Nephron (organoid): ENCODE results near the gene CRYL1.
A peak's percentile ranks its signal among the peaks of the same experiment; 100 is the strongest.

ENCODE experiments used
- H3K27ac Mint-ChIP-seq, 3 experiments: 2 replicates each; pipeline ENCODE4 v1.8.0; 2020; ENCODE audit warnings: mixed read lengths in 3 of 3, mild to moderate bottlenecking in 2 of 3, moderate library complexity in 1 of 3
- H3K27me3 Mint-ChIP-seq: 2 replicates; pipeline ENCODE4 v1.8.0; 2021; ENCODE audit warnings: low read depth, mild to moderate bottlenecking, moderate library complexity, mixed read lengths
- H3K36me3 Mint-ChIP-seq: 2 replicates; pipeline ENCODE4 v1.8.0; 2020; ENCODE audit warnings: low read depth, mixed read lengths
- H3K4me1 Mint-ChIP-seq: 2 replicates; pipeline ENCODE4 v1.8.0; 2020; ENCODE audit warnings: mixed read lengths
- H3K4me3 Mint-ChIP-seq, 3 experiments: 2 replicates each; pipeline ENCODE4 v1.8.0; 2020; ENCODE audit warnings: mild to moderate bottlenecking in 3 of 3, mixed read lengths in 3 of 3, moderate library complexity in 2 of 3
- H3K9me3 Mint-ChIP-seq: 2 replicates; pipeline ENCODE4 v1.8.0; 2020; ENCODE audit warnings: mixed read lengths
- TF ChIP-seq, protein P1 (sequence below), 3 experiments: fragments of 200-600 bp; sonication (generic); IDR thresholded peaks; one replicate each; pipeline ENCODE4 v1.5.0; 2021; ENCODE audit warnings: antibody characterized with exemption in 3 of 3; ENCODE audit not compliant: unreplicated experiment in 3 of 3

CRYL1 gene

DNA sequence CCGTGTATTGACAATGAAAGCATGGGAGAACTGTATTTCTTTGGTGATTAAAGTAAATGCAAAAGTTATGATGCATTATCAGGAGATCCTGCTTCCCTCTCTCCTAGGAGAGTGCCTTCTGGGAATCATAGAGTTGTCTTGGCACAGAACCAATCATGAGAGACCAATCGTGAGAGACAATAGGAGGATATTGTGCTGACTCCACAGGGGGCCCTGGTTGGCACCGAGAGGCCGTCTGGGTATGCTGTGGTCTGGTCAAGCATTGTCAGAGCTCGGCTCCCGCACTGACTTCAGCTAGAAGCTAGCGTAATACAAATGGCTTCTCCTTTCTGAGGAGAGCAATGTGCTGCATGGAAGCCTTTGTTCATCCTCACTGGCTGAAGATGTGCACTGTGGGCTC lies 162.1 kb downstream of the CRYL1 start:
- no peak overlapping the region for H3K4me3 Mint-ChIP-seq
- peak overlapping the region in 1 of 3 experiments; percentile 1 for H3K27ac Mint-ChIP-seq
- H3K4me1 Mint-ChIP-seq: peaks cover 21% of the 10 kb centered on the region
- TF ChIP-seq, protein P1, sequence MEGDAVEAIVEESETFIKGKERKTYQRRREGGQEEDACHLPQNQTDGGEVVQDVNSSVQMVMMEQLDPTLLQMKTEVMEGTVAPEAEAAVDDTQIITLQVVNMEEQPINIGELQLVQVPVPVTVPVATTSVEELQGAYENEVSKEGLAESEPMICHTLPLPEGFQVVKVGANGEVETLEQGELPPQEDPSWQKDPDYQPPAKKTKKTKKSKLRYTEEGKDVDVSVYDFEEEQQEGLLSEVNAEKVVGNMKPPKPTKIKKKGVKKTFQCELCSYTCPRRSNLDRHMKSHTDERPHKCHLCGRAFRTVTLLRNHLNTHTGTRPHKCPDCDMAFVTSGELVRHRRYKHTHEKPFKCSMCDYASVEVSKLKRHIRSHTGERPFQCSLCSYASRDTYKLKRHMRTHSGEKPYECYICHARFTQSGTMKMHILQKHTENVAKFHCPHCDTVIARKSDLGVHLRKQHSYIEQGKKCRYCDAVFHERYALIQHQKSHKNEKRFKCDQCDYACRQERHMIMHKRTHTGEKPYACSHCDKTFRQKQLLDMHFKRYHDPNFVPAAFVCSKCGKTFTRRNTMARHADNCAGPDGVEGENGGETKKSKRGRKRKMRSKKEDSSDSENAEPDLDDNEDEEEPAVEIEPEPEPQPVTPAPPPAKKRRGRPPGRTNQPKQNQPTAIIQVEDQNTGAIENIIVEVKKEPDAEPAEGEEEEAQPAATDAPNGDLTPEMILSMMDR (IDR thresholded peaks at IDR 0.05; ENCODE audit: unreplicated experiment in 3 of 3): no peak
- no peaks in the 10 kb centered on the region for H3K9me3 Mint-ChIP-seq
- no peaks in the 10 kb centered on the region for H3K36me3 Mint-ChIP-seq
- peaks cover 13% of the 10 kb centered on the region for H3K27me3 Mint-ChIP-seq

- TF ChIP-seq, protein P1 (IDR thresholded peaks at IDR 0.05; ENCODE audit: unreplicated experiment in 3 of 3): no peak
Observed at GRCh38 chr13:20363172-20363571, 162.5 kb downstream of the CRYL1 start.

GRCh38 chr13:20362484-20363041 lies 163.1 kb downstream of the CRYL1 start:
- H3K36me3 Mint-ChIP-seq: no peaks in the 10 kb centered on the region
- no peaks in the 10 kb centered on the region for H3K9me3 Mint-ChIP-seq
- H3K27ac Mint-ChIP-seq: peak overlapping the region; percentile 7 to 76 (median 31)
- TF ChIP-seq, protein P1 (IDR thresholded peaks at IDR 0.05; ENCODE audit: unreplicated experiment in 3 of 3): no peak
- peaks cover 21% of the 10 kb centered on the region for H3K4me1 Mint-ChIP-seq
- peaks cover 13% of the 10 kb centered on the region for H3K27me3 Mint-ChIP-seq
- H3K4me3 Mint-ChIP-seq: no peak overlapping the region

More at GRCh38 chr13:20363172-20363571, 162.5 kb downstream of the CRYL1 start:
- H3K4me1 Mint-ChIP-seq: peaks cover 21% of the 10 kb centered on the region
- no peaks in the 10 kb centered on the region for H3K9me3 Mint-ChIP-seq
- no peak overlapping the region for H3K4me3 Mint-ChIP-seq
- no peaks in the 10 kb centered on the region for H3K36me3 Mint-ChIP-seq
- H3K27me3 Mint-ChIP-seq: peaks cover 13% of the 10 kb centered on the region
- no peak overlapping the region for H3K27ac Mint-ChIP-seq

GRCh38 chr13:20360835-20361412 lies 164.7 kb downstream of the CRYL1 start:
- no peaks in the 10 kb centered on the region for H3K36me3 Mint-ChIP-seq
- H3K9me3 Mint-ChIP-seq: no peaks in the 10 kb centered on the region
- peaks cover 21% of the 10 kb centered on the region for H3K4me1 Mint-ChIP-seq
- H3K4me3 Mint-ChIP-seq: no peak overlapping the region
- peaks cover 9% of the 10 kb centered on the region for H3K27me3 Mint-ChIP-seq
- TF ChIP-seq, protein P1 (IDR thresholded peaks at IDR 0.05; ENCODE audit: unreplicated experiment in 3 of 3): no peak
- peak overlapping the region; percentile 49 to 76 (median 57) for H3K27ac Mint-ChIP-seq

- Mint-ChIP-seq H3K4me3 (no peak overlapping the region), H3K36me3 (no peaks in the 10 kb centered on the region), H3K9me3 (no peaks in the 10 kb centered on the region), H3K27ac (peak overlapping the region; percentile 49 to 76 (median 57)), H3K4me1 (peaks cover 21% of the 10 kb centered on the region), H3K27me3 (peaks cover 9% of the 10 kb centered on the region)
- TF ChIP-seq, protein P1 (IDR thresholded peaks at IDR 0.05; ENCODE audit: unreplicated experiment in 3 of 3): no peak
Observed at GRCh38 chr13:20360041-20360491, 165.6 kb downstream of the CRYL1 start.

DNA sequence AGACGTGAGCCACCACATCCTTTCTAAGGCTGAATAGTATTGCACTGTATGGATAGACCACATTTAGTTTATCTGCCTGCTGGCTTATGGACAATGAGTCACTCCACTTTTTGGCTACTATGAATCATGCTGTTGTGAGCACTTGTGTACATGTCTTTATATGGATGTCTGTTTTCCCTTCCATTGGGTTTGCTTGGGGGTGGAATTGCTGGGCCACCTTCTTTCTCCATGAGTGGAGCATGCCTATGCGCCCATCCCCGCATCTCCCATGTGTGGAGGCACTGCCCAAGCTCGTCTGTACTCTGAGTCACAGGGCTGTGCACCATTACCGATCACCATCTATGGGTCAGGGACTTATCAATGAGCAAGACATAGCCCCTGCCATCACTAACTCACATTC lies 166.3 kb downstream of the CRYL1 start:
- H3K9me3 Mint-ChIP-seq: no peaks in the 10 kb centered on the region
- H3K4me1 Mint-ChIP-seq: peaks cover 21% of the 10 kb centered on the region
- H3K4me3 Mint-ChIP-seq: no peak overlapping the region
- TF ChIP-seq, protein P1 (IDR thresholded peaks at IDR 0.05; ENCODE audit: unreplicated experiment in 3 of 3): no peak
- H3K27ac Mint-ChIP-seq: no peak overlapping the region
- peaks cover 9% of the 10 kb centered on the region for H3K27me3 Mint-ChIP-seq
- H3K36me3 Mint-ChIP-seq: no peaks in the 10 kb centered on the region
